NT2/D1 (cell line): ENCODE data around the gene GRHL3.

ENCODE experiments used
- SUZ12 ChIP-seq: IDR thresholded peaks from 2 replicates; pipeline ENCODE4 v1.6.1; 2011; ENCODE audit not compliant: insufficient read length, insufficient read depth; ENCODE audit errors: extremely low read depth
- YY1 ChIP-seq: IDR thresholded peaks from 2 replicates; pipeline ENCODE4 v1.6.1; 2011; ENCODE audit not compliant: insufficient read length, insufficient read depth
- ZNF274 ChIP-seq: IDR thresholded peaks from 2 replicates; pipeline ENCODE4 v1.6.1; 2011; ENCODE audit warnings: mild to moderate bottlenecking, low read depth, low read length

DNA sequence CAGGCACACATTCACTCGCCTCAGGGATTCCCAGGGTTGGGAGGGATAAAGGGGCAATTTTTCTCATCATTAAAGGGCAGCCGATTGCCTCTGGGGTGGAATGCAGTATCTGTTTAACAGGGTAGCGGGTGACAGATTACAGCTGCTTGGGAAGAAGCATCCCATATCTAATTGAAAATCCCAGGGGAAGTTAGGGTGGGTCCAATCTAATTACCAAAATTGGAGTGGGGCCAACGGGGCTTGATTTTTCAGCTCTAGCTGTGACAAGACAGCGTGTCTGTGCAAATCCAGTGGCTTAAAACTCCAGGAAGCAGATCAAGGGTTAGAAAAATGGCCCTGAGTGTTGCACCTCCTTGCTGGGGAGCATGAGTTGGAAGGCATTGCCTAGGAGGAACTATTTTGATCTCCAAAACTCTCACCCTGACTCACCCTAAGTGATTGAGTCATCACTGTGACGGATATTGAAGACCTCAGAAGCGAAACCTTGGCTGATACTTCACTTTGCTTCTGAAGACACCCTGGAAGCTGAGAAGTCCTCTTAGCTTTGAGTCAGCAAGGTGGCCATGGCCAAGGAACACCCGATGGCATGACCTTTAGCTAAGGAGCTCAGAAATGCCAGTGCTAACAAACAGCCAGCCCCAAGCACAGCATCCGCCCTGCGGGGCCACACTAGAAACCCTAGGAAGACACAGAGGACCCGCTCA, 46.0 kb downstream of the GRHL3 start:
- no peak for TF ChIP-seq SUZ12
- no peak for TF ChIP-seq YY1
- TF ChIP-seq ZNF274, result no peak
